ENCODE results near the gene RASL10B.

- TF ChIP-seq, protein P1, sequence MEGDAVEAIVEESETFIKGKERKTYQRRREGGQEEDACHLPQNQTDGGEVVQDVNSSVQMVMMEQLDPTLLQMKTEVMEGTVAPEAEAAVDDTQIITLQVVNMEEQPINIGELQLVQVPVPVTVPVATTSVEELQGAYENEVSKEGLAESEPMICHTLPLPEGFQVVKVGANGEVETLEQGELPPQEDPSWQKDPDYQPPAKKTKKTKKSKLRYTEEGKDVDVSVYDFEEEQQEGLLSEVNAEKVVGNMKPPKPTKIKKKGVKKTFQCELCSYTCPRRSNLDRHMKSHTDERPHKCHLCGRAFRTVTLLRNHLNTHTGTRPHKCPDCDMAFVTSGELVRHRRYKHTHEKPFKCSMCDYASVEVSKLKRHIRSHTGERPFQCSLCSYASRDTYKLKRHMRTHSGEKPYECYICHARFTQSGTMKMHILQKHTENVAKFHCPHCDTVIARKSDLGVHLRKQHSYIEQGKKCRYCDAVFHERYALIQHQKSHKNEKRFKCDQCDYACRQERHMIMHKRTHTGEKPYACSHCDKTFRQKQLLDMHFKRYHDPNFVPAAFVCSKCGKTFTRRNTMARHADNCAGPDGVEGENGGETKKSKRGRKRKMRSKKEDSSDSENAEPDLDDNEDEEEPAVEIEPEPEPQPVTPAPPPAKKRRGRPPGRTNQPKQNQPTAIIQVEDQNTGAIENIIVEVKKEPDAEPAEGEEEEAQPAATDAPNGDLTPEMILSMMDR (IDR thresholded peaks at IDR 0.05; ENCODE audit: low read depth, low read length, poor library complexity, severe bottlenecking) = no peak
- TF ChIP-seq EZH2phosphoT487 (IDR thresholded peaks at IDR 0.05; ENCODE audit: borderline replicate concordance, low read length) = no peak
These were observed 13.8 kb downstream of the RASL10B start for GRCh38 chr17:35745246-35745645.

All from DOHH2 (cell line).